ENCODE data around the gene SLC39A11. TPM values are rescaled to one million over a fixed set of nuclear protein-coding genes. Genes with fewer than 3 reads are reported as not detected.

Gene SLC39A11
- total RNA-seq, 1 donor from 2014 or later = 4.9 TPM

DNA sequence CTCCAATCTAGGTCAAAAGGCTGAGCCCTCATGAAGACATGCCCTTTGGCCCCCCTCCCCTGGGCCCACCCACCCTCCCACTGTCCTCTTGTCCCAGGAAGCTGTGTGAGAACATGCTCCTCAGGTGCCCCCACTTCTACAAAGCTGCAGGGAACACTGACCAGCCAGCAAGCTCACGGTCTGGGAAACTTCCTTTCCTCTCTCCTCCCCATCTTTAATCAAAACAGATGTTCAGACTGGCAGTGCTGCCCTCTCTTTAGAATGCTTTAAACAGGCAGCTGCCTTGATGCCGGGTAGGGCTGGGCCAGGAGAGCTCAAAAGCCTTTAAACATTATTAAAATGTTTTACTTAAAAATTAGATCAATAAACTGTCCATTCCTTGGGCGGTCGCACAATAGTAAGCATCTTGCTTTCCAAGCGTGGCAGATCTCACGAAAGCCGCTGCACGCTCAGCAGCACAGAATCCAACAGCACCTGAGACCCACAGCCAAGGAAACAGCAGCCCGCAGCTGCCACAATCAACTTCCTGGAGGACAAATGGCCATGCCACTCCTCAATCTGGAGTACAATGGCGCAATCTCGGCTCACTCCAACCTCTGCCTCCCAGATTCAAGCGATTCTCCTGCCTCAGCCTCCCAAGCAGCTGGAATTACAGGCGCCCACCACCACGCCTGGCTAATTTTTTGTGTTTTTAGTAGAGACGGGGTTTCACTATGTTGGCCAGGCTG, 399.2 kb downstream of the SLC39A11 start:
- Histone ChIP-seq H3K36me3 (peaks cover 0 to 4% of the 10 kb centered on the region in 2 donors), H3K9me3 (no peaks in the 10 kb centered on the region), H3K4me1 (no peaks in the 10 kb centered on the region), H3K27me3 (no peaks in the 10 kb centered on the region), H3K27ac (no peak overlapping the region), H3K4me3 (no peak overlapping the region)
- TF ChIP-seq, protein P1, sequence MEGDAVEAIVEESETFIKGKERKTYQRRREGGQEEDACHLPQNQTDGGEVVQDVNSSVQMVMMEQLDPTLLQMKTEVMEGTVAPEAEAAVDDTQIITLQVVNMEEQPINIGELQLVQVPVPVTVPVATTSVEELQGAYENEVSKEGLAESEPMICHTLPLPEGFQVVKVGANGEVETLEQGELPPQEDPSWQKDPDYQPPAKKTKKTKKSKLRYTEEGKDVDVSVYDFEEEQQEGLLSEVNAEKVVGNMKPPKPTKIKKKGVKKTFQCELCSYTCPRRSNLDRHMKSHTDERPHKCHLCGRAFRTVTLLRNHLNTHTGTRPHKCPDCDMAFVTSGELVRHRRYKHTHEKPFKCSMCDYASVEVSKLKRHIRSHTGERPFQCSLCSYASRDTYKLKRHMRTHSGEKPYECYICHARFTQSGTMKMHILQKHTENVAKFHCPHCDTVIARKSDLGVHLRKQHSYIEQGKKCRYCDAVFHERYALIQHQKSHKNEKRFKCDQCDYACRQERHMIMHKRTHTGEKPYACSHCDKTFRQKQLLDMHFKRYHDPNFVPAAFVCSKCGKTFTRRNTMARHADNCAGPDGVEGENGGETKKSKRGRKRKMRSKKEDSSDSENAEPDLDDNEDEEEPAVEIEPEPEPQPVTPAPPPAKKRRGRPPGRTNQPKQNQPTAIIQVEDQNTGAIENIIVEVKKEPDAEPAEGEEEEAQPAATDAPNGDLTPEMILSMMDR (IDR thresholded peaks at IDR 0.05) = no peak
- intact Hi-C loops (cut with DNase I) = no loop called here
- no peak for DNase-seq (ENCODE audit: low spot score in 2 of 2)

DNA sequence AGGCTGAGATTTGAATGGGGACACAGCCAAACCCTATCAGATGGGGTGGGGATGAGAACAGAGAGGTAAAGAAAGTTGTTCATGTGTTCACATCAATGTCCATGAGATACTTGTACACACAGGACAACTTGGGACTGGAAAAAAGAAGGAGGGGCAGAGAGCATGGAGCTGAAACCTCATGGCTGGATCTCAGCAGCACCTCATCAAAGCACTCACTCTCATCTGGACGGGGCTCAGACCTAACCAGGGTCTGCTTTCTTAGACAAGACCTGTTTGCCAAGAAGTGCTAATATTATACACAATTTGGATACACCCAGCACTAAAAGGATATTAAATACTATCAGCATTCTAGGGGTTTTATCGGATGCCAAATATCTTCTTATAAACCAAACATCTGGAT, 399.8 kb downstream of the SLC39A11 start:
- Histone ChIP-seq H3K27me3 (no peaks in the 10 kb centered on the region), H3K27ac (no peak overlapping the region), H3K36me3 (peaks cover 0 to 4% of the 10 kb centered on the region in 2 donors), H3K9me3 (no peaks in the 10 kb centered on the region), H3K4me1 (no peaks in the 10 kb centered on the region), H3K4me3 (no peak overlapping the region)
- TF ChIP-seq, protein P1 (IDR thresholded peaks at IDR 0.05) = no peak
- intact Hi-C loops (cut with DNase I) = no loop called here
- no peak for DNase-seq (ENCODE audit: low spot score in 2 of 2)

DNA sequence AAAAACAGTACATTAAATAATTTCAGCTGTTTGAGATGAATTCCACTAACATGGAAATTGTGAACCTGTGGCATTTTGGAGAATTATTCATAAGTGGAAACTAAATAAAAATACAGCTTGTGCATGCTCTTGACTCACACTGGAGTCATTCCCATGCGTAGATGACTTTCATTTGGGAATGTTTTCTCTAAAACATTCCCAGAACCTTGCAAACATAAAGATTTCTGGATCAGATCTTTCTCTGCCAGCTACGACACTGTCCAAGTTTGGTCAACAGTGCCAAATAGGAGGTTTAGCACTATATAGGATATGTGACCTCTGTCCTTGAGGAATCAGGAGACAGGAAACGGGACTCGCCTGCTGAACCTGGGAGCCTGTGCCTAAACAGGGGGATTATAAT, 400.9 kb downstream of the SLC39A11 start:
- intact Hi-C loops (cut with DNase I) = no loop called here
- Histone ChIP-seq H3K4me1 (no peaks in the 10 kb centered on the region), H3K27me3 (no peaks in the 10 kb centered on the region), H3K36me3 (peaks cover 0 to 4% of the 10 kb centered on the region in 2 donors), H3K4me3 (no peak overlapping the region), H3K27ac (no peak overlapping the region), H3K9me3 (no peaks in the 10 kb centered on the region)
- TF ChIP-seq, protein P1 (IDR thresholded peaks at IDR 0.05) = no peak
- DNase-seq (ENCODE audit: low spot score in 2 of 2) = no peak

DNA sequence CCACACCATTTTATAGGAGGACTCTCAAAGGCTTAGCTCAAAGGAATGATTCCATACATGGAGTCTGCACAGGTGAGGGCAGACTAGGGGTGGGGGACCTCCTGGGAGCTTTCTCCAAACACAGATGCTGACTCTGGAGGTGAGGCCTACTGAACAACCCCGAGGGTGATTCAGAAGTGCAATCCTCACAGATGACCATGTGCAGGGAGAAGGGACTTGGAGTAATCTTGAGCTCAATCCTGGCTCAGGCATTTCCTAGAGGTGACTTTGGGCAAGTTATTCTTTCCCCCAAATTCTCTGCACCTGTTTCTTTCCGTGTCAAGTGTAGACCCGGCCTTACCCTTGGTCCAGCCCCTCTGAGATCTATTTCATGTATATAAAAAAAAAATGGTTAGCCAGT, 401.5 kb downstream of the SLC39A11 start:
- no peak for DNase-seq (ENCODE audit: low spot score in 2 of 2)
- H3K9me3 ChIP-seq = no peaks in the 10 kb centered on the region
- H3K36me3 ChIP-seq = peaks cover 0 to 4% of the 10 kb centered on the region in 2 donors
- TF ChIP-seq, protein P1 (IDR thresholded peaks at IDR 0.05) = no peak
- H3K4me3 ChIP-seq = no peak overlapping the region
- H3K27me3 ChIP-seq = no peaks in the 10 kb centered on the region
- intact Hi-C loops (cut with DNase I) = no loop called here
- H3K27ac ChIP-seq = no peak overlapping the region
- no peaks in the 10 kb centered on the region for H3K4me1 ChIP-seq

DNA sequence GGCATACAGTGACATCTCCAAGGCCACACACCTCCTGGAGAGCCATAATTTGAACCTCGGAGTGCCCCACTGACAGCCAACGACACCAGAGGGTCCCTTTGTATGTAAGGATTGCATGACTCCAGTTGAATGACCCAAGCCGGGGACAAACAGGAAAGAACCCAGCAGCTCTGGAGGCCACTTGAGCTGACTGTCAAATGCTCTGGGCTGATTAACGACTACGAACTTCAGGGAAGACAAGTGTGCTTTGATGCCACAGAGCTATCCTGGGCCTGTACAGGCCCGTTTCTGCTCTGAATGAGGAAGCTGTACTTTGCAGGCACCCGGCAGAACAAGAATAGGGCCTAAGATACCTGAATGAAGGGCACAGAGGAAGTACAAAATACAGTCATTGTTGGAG, 404.6 kb downstream of the SLC39A11 start:
- no peaks in the 10 kb centered on the region for H3K4me1 ChIP-seq
- no peak overlapping the region for H3K27ac ChIP-seq
- no peak for DNase-seq (ENCODE audit: low spot score in 2 of 2)
- TF ChIP-seq, protein P1 (IDR thresholded peaks at IDR 0.05) = no peak
- H3K36me3 ChIP-seq = peaks cover 0 to 4% of the 10 kb centered on the region in 2 donors
- H3K27me3 ChIP-seq = no peaks in the 10 kb centered on the region
- no peak overlapping the region for H3K4me3 ChIP-seq
- no peaks in the 10 kb centered on the region for H3K9me3 ChIP-seq
- intact Hi-C loops (cut with DNase I) = no loop called here
